GM12892 (cell line): Measurements from ENCODE around the gene SPINK1.

Experiments used
- POLR2A ChIP-seq: IDR thresholded peaks from 2 replicates; pipeline ENCODE4 v1.6.1; 2011; ENCODE audit warnings: low read depth, low read length, control low read depth
- POLR2AphosphoS5 ChIP-seq: IDR thresholded peaks from 2 replicates; pipeline ENCODE4 v1.6.1; 2011; ENCODE audit warnings: low read depth, low read length, control low read depth
- TAF1 ChIP-seq: IDR thresholded peaks from 2 replicates; pipeline ENCODE4 v1.6.1; 2011; ENCODE audit warnings: low read depth, mild to moderate bottlenecking, control low read depth, low read length, borderline replicate concordance

GRCh38 chr5:147859962-147860640 lies 28.6 kb upstream of the SPINK1 start:
- TF ChIP-seq POLR2A, result no peak
- no peak for TF ChIP-seq POLR2AphosphoS5
- TF ChIP-seq TAF1, result no peak
